Dendritic cell treated with granulocyte-macrophage colony-stimulating factor and Interleukin-4, amounts not matched to agents 40 ng/mL and 50 ng/mL, for 4 days (primary cell): ENCODE data around the gene PDE9A.
A peak's percentile ranks its signal among the peaks of the same experiment; 100 is the strongest.

Experiments
- H3K27ac Mint-ChIP-seq: one replicate; pipeline ENCODE4 v1.8.0; 2022; ENCODE audit warnings: mild to moderate bottlenecking, mixed read lengths
- H3K27me3 Mint-ChIP-seq: one replicate; pipeline ENCODE4 v1.8.0; 2022; ENCODE audit warnings: mild to moderate bottlenecking, mixed read lengths
- H3K36me3 Mint-ChIP-seq: one replicate; pipeline ENCODE4 v1.8.0; 2022; ENCODE audit warnings: low read depth, mixed read lengths
- H3K4me1 Mint-ChIP-seq: one replicate; pipeline ENCODE4 v1.8.0; 2022; ENCODE audit warnings: low read depth, mixed read lengths
- H3K4me3 Mint-ChIP-seq: one replicate; pipeline ENCODE4 v1.8.0; 2022; ENCODE audit warnings: mild to moderate bottlenecking, moderate library complexity, mixed read lengths
- H3K9me3 Mint-ChIP-seq: one replicate; pipeline ENCODE4 v1.8.0; 2022; ENCODE audit warnings: mixed read lengths
- intact Hi-C: fragments of 100-400 bp; cut with micrococcal nuclease; formaldehyde crosslinking; loops from one replicate; pipeline ENCODE4 v1.15.0; 2022

PDE9A gene

GRCh38 chr21:42642219-42642745 is 11.1 kb upstream of the PDE9A start:
- Mint-ChIP-seq H3K9me3 (no peaks in the 10 kb centered on the region), H3K4me1 (peaks cover 2% of the 10 kb centered on the region), H3K27ac (no peak overlapping the region), H3K27me3 (peaks cover 4% of the 10 kb centered on the region), H3K4me3 (no peak overlapping the region), H3K36me3 (no peaks in the 10 kb centered on the region)
- intact Hi-C loops = no loop called here

DNA sequence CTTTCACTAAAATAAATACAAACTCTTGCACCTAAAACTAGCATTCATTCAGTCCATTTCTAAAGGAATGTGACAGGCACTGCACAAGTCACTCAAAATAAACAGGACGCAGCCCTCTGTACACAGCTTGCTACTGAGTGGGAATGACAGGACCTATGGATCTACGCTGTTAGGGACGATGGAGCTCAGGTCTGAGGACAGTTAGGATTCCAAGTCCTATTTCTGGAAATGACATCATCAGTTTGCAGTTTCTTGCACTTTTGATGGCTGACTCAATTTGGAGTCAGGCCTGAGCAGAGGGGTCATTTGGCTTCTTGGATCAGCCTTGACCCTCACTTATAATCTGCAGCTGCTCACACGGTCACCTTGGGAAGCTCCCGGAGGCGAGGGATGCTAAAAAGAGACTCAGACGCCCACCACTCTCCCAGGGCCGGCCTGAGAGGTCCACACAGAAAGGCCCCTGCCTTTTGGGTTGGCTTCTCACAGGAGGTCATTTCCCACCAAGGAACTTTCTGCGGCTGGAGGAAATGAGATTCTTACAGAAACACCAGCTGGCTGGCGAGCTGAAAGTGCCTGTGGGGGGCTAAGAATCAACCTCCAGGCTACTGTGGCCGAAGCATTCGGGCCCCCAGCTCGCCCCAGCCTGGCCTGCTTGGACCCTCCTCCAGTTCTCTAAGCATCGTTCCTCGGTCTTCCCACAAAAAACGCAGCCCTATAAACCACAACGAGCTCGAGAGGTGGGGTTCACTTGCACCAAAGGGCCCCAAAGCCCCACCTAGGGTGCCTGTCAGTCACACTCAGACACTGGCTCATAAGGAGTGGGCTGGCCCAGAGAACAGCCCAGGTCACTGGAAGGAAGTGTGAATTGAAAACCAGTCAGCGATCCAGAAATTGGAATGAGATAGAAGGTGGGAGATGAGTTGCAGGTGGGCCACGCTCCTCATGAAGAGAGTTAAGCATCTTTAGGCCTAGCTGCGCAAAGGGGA is 8.9 kb upstream of the PDE9A start:
- Mint-ChIP-seq H3K4me1 (no peaks in the 10 kb centered on the region), H3K36me3 (no peaks in the 10 kb centered on the region), H3K9me3 (no peaks in the 10 kb centered on the region), H3K27ac (no peak overlapping the region), H3K4me3 (no peak overlapping the region), H3K27me3 (peaks cover 3% of the 10 kb centered on the region)
- intact Hi-C loops = no loop called here

GRCh38 chr21:42645211-42646075 is 8.0 kb upstream of the PDE9A start:
- no peaks in the 10 kb centered on the region for H3K36me3 Mint-ChIP-seq
- H3K27ac Mint-ChIP-seq = no peak overlapping the region
- peaks cover 3% of the 10 kb centered on the region for H3K27me3 Mint-ChIP-seq
- H3K4me3 Mint-ChIP-seq = no peak overlapping the region
- no peaks in the 10 kb centered on the region for H3K9me3 Mint-ChIP-seq
- intact Hi-C loops = no loop called here
- H3K4me1 Mint-ChIP-seq = no peaks in the 10 kb centered on the region

- Mint-ChIP-seq H3K4me3 (no peak overlapping the region), H3K4me1 (no peaks in the 10 kb centered on the region)
- intact Hi-C loops = no loop called here
Measured at GRCh38 chr21:42646076-42646825, 7.2 kb upstream of the PDE9A start.

GRCh38 chr21:42646836-42647235 is 6.6 kb upstream of the PDE9A start:
- intact Hi-C loops = no loop called here

More at GRCh38 chr21:42646076-42646825, 7.2 kb upstream of the PDE9A start:
- Mint-ChIP-seq H3K27ac (no peak overlapping the region), H3K27me3 (peaks cover 7% of the 10 kb centered on the region), H3K9me3 (no peaks in the 10 kb centered on the region), H3K36me3 (no peaks in the 10 kb centered on the region)

DNA sequence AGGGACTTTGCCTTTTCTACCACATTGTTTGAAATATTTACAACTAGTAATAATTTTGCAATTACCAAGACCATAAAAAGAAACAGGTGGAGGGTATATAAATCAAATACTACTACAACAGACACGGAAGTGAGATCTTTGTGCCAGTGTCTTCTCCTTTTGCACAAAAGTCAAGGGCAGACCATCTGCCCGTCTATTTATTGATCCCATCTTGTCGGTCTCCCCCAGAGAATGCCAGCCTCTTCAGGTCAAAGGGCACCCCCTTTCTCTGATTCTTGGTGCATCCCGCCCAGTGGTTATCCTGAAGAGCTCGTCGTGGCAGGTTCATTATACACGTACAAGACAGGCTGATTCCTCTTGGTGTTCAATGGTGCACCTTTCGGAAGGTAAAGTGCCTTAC is 4.8 kb upstream of the PDE9A start:
- peaks cover 25% of the 10 kb centered on the region for H3K27me3 Mint-ChIP-seq
- no peaks in the 10 kb centered on the region for H3K9me3 Mint-ChIP-seq
- H3K4me3 Mint-ChIP-seq = no peak overlapping the region
- peaks cover 8% of the 10 kb centered on the region for H3K4me1 Mint-ChIP-seq
- no peak overlapping the region for H3K27ac Mint-ChIP-seq
- intact Hi-C loops = no loop called here
- no peaks in the 10 kb centered on the region for H3K36me3 Mint-ChIP-seq

More at GRCh38 chr21:42646836-42647235, 6.6 kb upstream of the PDE9A start:
- no peak overlapping the region for H3K4me3 Mint-ChIP-seq
- H3K4me1 Mint-ChIP-seq = no peaks in the 10 kb centered on the region
- H3K9me3 Mint-ChIP-seq = no peaks in the 10 kb centered on the region
- no peaks in the 10 kb centered on the region for H3K36me3 Mint-ChIP-seq
- H3K27ac Mint-ChIP-seq = no peak overlapping the region
- H3K27me3 Mint-ChIP-seq = peaks cover 13% of the 10 kb centered on the region

DNA sequence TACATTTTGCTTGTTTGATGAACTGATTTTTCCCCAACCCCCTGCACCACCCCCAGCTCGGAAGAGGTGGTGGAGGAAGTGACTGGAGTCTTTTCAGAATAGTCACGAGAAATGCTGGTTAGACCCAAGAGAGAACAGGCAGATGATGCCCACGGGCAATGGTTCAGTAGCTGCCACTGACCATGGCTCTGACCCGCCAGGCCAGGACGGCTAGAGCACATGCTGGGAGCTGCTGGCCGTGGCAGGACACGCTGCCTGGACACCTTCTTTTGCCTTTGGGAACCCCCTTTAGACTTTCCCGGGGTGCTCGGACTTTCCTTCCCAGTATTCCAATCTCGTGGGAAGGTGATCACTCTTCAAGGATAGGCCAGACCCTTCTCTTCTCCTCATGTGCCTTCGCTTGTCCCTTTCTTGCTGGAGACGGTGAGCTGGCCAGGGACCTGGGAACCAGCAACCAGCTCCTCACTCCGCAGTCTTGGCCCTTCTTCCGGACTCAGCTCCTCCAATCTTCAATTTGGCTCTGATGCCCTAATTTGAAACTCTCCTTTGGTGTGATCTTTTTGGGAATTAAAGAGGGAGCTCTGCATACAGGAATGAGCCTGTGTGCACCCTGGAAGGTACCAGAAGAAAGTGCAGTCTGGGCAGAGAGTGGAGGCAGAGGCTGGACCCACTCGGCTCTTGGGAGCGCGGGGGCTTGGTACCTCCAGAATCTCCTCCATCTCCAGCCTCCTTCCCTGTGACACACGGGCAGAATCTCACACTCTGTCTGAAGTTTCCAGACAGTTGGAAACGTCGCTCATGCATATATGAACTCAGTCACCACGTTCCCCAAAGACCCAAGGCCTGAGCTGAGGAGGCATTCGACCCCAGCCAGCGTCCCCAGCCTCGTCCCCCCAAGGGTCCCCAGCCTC is 4.0 kb upstream of the PDE9A start:
- H3K4me1 Mint-ChIP-seq = peaks cover 8% of the 10 kb centered on the region
- intact Hi-C loops = no loop called here
- no peaks in the 10 kb centered on the region for H3K36me3 Mint-ChIP-seq
- peaks cover 26% of the 10 kb centered on the region for H3K27me3 Mint-ChIP-seq
- no peak overlapping the region for H3K4me3 Mint-ChIP-seq
- no peaks in the 10 kb centered on the region for H3K9me3 Mint-ChIP-seq
- no peak overlapping the region for H3K27ac Mint-ChIP-seq

GRCh38 chr21:42650033-42650370 is 3.4 kb upstream of the PDE9A start:
- no peaks in the 10 kb centered on the region for H3K9me3 Mint-ChIP-seq
- H3K4me1 Mint-ChIP-seq = peaks cover 14% of the 10 kb centered on the region
- H3K4me3 Mint-ChIP-seq = no peak overlapping the region
- intact Hi-C loops = no loop called here
- H3K27me3 Mint-ChIP-seq = peaks cover 33% of the 10 kb centered on the region
- H3K27ac Mint-ChIP-seq = no peak overlapping the region
- H3K36me3 Mint-ChIP-seq = no peaks in the 10 kb centered on the region

GRCh38 chr21:42650441-42651421 is 2.7 kb upstream of the PDE9A start:
- no peaks in the 10 kb centered on the region for H3K9me3 Mint-ChIP-seq
- intact Hi-C loops = no loop called here
- no peak overlapping the region for H3K4me3 Mint-ChIP-seq
- peaks cover 16% of the 10 kb centered on the region for H3K4me1 Mint-ChIP-seq
- H3K36me3 Mint-ChIP-seq = no peaks in the 10 kb centered on the region
- peaks cover 40% of the 10 kb centered on the region for H3K27me3 Mint-ChIP-seq
- no peak overlapping the region for H3K27ac Mint-ChIP-seq

DNA sequence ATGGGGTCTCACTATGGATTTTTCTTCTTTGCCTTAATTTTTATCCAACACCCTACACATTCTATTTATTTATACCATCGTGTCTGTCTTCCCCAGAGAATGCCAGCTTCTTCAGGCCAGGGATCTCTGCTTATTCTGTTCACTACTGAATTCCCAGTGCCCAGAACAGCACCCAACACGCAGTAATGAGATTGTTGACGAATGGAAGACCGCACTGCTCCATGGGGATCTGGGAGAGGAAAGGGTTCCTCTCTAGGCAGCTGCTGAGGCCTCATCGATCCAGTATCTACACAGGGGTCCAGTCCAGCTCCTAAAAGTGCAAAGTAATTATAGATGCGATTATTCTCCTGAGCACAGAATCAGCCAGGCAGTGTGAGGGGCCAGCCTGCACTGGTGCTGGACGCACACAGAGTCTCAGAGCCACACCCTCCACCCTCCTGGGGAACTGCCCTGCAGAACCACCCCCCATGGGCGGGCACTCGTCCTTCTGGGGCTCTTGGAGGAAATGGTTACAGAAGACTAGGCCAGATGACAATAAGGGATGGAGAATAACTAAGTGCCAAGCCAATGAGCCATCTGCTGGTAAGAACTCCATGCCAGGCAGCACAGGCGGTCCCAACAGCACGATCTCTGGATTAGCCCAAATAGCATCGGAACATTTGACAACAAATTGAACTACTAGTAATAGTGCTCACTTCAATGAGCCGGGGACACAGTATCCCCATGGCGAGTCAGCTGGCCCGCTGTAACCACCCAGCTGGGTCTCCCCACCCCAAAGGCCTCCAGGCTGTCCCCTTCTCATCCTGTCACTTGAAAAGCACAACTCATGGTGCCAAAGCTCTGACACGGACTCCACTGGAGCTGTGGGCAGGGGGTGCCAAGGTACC is 1.7 kb upstream of the PDE9A start:
- H3K27me3 Mint-ChIP-seq = peaks cover 50% of the 10 kb centered on the region
- intact Hi-C loops = no loop called here
- no peaks in the 10 kb centered on the region for H3K9me3 Mint-ChIP-seq
- H3K27ac Mint-ChIP-seq = no peak overlapping the region
- H3K4me1 Mint-ChIP-seq = peaks cover 16% of the 10 kb centered on the region
- H3K4me3 Mint-ChIP-seq = no peak overlapping the region
- no peaks in the 10 kb centered on the region for H3K36me3 Mint-ChIP-seq

DNA sequence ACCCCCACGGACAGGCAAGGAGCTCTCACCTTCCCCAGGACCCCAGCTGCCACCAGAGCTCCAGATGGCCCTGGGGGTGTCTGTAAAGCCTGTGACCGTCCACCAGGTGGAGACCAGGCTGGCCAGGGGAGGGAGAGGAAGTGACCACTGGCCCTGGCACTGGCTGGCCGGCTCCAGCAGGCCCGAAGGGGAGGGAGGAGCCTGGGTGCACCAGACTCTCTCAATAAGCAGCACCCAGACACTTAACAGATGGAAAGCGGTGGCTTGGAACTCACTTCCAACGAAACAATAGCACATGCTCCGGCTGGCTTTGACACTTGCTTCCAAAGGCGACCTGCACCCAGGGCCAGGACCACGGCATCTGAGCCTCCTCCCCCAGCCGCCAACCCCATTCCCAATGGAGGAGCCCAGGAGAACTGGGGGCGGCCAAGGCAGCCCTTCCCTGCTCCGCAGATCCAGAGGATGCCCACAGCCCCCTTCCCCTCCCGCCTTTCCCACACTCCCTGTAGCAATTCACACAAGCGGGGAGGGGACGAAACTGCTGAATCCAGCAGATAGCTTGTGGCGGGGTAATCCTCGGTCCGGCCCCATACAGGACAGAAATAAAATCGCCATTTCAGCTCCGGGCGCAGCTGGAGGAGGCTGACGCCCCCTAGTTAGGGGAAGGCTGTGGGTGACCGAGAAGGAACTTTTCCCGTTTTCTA is 742 bp upstream of the PDE9A start:
- Mint-ChIP-seq H3K9me3 (no peaks in the 10 kb centered on the region), H3K4me1 (peaks cover 16% of the 10 kb centered on the region), H3K36me3 (no peaks in the 10 kb centered on the region), H3K27me3 (peaks cover 55% of the 10 kb centered on the region), H3K27ac (no peak overlapping the region), H3K4me3 (peak overlapping the region; percentile 65)
- intact Hi-C loops = no loop called here
